MCF 10A (cell line): ENCODE measurements around the gene RHEX. TPM values are rescaled to one million over a fixed set of nuclear protein-coding genes. Genes with fewer than 3 reads are reported as not detected.
"Not testable (repeated sequence)": the region's sequence is repeated elsewhere in the genome, so short reads cannot be mapped to it uniquely, and the experiment has no call there.

Source experiments
- BruUV-seq: library from RNA; stranded (reverse); fragments of 400-500 nt; replicated peaks from 2 replicates; lab custom pipeline; 2021; lab: Mats Ljungman, UMichigan
- CTCF ChIA-PET: fragments of 300-600 bp; sonication (Branson Sonifier 250); formaldehyde crosslinking; extraction: SDS; loops from one replicate; lab custom pipeline; 2021; ENCODE audit warnings: antibody characterized with exemption, inconsistent platforms; lab: Yijun Ruan, JAX
- POLR2A ChIA-PET: fragments of 300-600, 350-650 bp; sonication (Branson Sonifier 250); formaldehyde crosslinking; extraction: SDS; loops from one replicate; lab custom pipeline; 2020; ENCODE audit warnings: antibody characterized with exemption, inconsistent platforms; lab: Yijun Ruan, JAX
- DNase-seq: peaks from one replicate; pipeline ENCODE4 v3.0.0-alpha.2; 2018; ENCODE audit not compliant: unreplicated experiment
- H3K27ac Mint-ChIP-seq: one replicate; pipeline ENCODE4 v1.8.0; 2022; ENCODE audit warnings: mild to moderate bottlenecking, low read depth, mixed read lengths; ENCODE audit not compliant: unreplicated experiment
- H3K27me3 Mint-ChIP-seq: one replicate; pipeline ENCODE4 v1.8.0; 2022; ENCODE audit warnings: mixed read lengths; ENCODE audit not compliant: insufficient read depth, unreplicated experiment
- H3K36me3 Mint-ChIP-seq: one replicate; pipeline ENCODE4 v1.8.0; 2022; ENCODE audit warnings: mild to moderate bottlenecking, moderate library complexity, mixed read lengths; ENCODE audit not compliant: insufficient read depth, unreplicated experiment
- H3K4me1 Mint-ChIP-seq: one replicate; pipeline ENCODE4 v1.8.0; 2022; ENCODE audit warnings: mixed read lengths; ENCODE audit not compliant: insufficient read depth, unreplicated experiment
- H3K4me3 Mint-ChIP-seq: one replicate; pipeline ENCODE4 v1.8.0; 2022; ENCODE audit warnings: mild to moderate bottlenecking, moderate library complexity, mixed read lengths; ENCODE audit not compliant: unreplicated experiment
- H3K9me3 Mint-ChIP-seq: one replicate; pipeline ENCODE4 v1.8.0; 2022; ENCODE audit warnings: mixed read lengths; ENCODE audit not compliant: unreplicated experiment
- CTCF ChIP-seq: fragments of 200-600 bp; IDR thresholded peaks from one replicate; pipeline ENCODE4 v1.8.0; 2022; ENCODE audit warnings: antibody characterized with exemption, mild to moderate bottlenecking; ENCODE audit not compliant: unreplicated experiment
- intact Hi-C: fragments of 100-400 bp; cut with micrococcal nuclease; formaldehyde crosslinking; loops from 2 replicates; pipeline ENCODE4 v1.14.1; 2022
- total RNA-seq: library from RNA; stranded (reverse); gene quantifications from 2 replicates; pipeline ENCODE4 v1.2.3, GENCODE V29; 2022

Gene RHEX
- total RNA-seq, 1 experiment from 2014 or later, result not detected

GRCh38 chr1:206055639-206056323, 2.8 kb downstream of the RHEX start:
- H3K9me3 Mint-ChIP-seq, H3K27me3 Mint-ChIP-seq, DNase-seq, BruUV-seq, H3K27ac Mint-ChIP-seq, H3K4me3 Mint-ChIP-seq, intact Hi-C loops, H3K36me3 Mint-ChIP-seq, H3K4me1 Mint-ChIP-seq: not testable (repeated sequence)
- ChIA-PET CTCF (interaction anchor here (0.6 to 5.1 kb wide), 18 partner anchors 10 to 1703 kb away, joined by 3 to 24 read pairs (median 4); no protein-coding TSS in a partner anchor), POLR2A (interaction anchor here (0.6 to 2.3 kb wide), 9 partner anchors 11 to 981 kb away, joined by 3 to 14 read pairs (median 3); no protein-coding TSS in a partner anchor)

- H3K9me3 Mint-ChIP-seq, H3K4me3 Mint-ChIP-seq, H3K4me1 Mint-ChIP-seq, intact Hi-C loops, BruUV-seq, H3K27me3 Mint-ChIP-seq, H3K27ac Mint-ChIP-seq, H3K36me3 Mint-ChIP-seq, DNase-seq, POLR2A ChIA-PET: not testable (repeated sequence)
- CTCF ChIA-PET, result interaction anchor here (0.6 to 5.1 kb wide), 5 partner anchors 9 to 1789 kb away, joined by 3 to 24 read pairs (median 4); no protein-coding TSS in a partner anchor
Measured at GRCh38 chr1:206058289-206058926, 5.4 kb downstream of the RHEX start.

- Mint-ChIP-seq H3K36me3 (no peaks in the 10 kb centered on the region), H3K27me3 (peaks cover 11% of the 10 kb centered on the region), H3K9me3 (no peaks in the 10 kb centered on the region), H3K27ac (no peak overlapping the region), H3K4me3 (no peak overlapping the region), H3K4me1 (no peaks in the 10 kb centered on the region)
- TF ChIP-seq CTCF, result no peak
- ChIA-PET CTCF (interaction anchor here (0.6 to 1.0 kb wide), 3 partner anchors 10 to 60 kb away, joined by 3 to 4 read pairs (median 4); no protein-coding TSS in a partner anchor), POLR2A (interaction anchor here (1.2 kb wide), 1 partner anchor 30 kb away, joined by 3 read pairs; no protein-coding TSS in a partner anchor)
- intact Hi-C loops, result no loop called here
- BruUV-seq, result no TSS peak
- DNase-seq, result no peak
Measured at GRCh38 chr1:206058927-206059292, 5.9 kb downstream of the RHEX start.

- intact Hi-C loops, result no loop called here
- DNase-seq, result no peak
- Mint-ChIP-seq H3K27ac (no peak overlapping the region), H3K9me3 (no peaks in the 10 kb centered on the region), H3K27me3 (peaks cover 11% of the 10 kb centered on the region), H3K36me3 (no peaks in the 10 kb centered on the region), H3K4me3 (no peak overlapping the region), H3K4me1 (no peaks in the 10 kb centered on the region)
- BruUV-seq, result no TSS peak
- CTCF ChIA-PET, result interaction anchor here (0.6 to 1.5 kb wide), 6 partner anchors 10 to 61 kb away, joined by 3 to 5 read pairs (median 4); no protein-coding TSS in a partner anchor
- POLR2A ChIA-PET, result interaction anchor here (0.6 to 1.2 kb wide), 2 partner anchors 11 to 30 kb away, joined by 3 read pairs; no protein-coding TSS in a partner anchor
- TF ChIP-seq CTCF, result no peak
Measured at GRCh38 chr1:206059355-206059915, 6.5 kb downstream of the RHEX start.
